HCT116 (cell line): ENCODE measurements around the gene TNXB. TPM values are rescaled to one million over a fixed set of nuclear protein-coding genes. Genes with fewer than 3 reads are reported as not detected.

Experiments used
- ATAC-seq: fragments of 200-7000 bp; cut with Tn5 transposase; 2 replicates; pipeline ENCODE4 v1.9.1; 2020; ENCODE audit warnings: mild to moderate bottlenecking, moderate library complexity
- BruUV-seq: library from RNA; stranded (reverse); fragments of 400-500 nt; replicated peaks from 2 replicates; lab custom pipeline; 2021; lab: Mats Ljungman, UMichigan
- CTCF ChIA-PET: fragments of 300-600 bp; sonication (Branson Sonifier 250); formaldehyde crosslinking; loops from one replicate; lab custom pipeline; 2021; ENCODE audit warnings: antibody characterized with exemption; lab: Charles Lee
- POLR2A ChIA-PET: fragments of 300-600, 350-600 bp; sonication (Branson Sonifier 250); formaldehyde crosslinking; loops from one replicate; lab custom pipeline; 2021; ENCODE audit warnings: antibody characterized with exemption; lab: Charles Lee
- RAD21 ChIA-PET, 2 experiments: fragments of 300-600 bp; sonication (Branson Sonifier 250); formaldehyde crosslinking; loops; one replicate each; lab custom pipeline; 2023; ENCODE audit warnings: low total read pairs in 2 of 2; ENCODE audit not compliant: uncharacterized antibody in 2 of 2, unreplicated experiment in 2 of 2, low non-redundant PET in 1 of 2; lab: Charles Lee
- DNase-seq: peaks from one replicate; pipeline ENCODE4 v3.0.0-alpha.2; 2010; ENCODE audit warnings: low read depth, low spot score
- H2AFZ ChIP-seq: fragments of 200-600 bp; shearing (Covaris generic), sonication (generic); 2 replicates; pipeline ENCODE4 v1.6.1; 2017; ENCODE audit warnings: low read depth, mixed run types, mixed read lengths, antibody characterized with exemption, low read length; ENCODE audit not compliant: poor library complexity, severe bottlenecking
- H3K27ac ChIP-seq: 2 replicates; pipeline ENCODE4 v1.5.1; 2012; ENCODE audit warnings: low read depth, low read length
- H3K27me3 ChIP-seq: fragments of 200-600 bp; sonication (generic); 2 replicates; pipeline ENCODE4 v1.6.1; 2016; ENCODE audit warnings: mixed run types, low read length, mixed read lengths; ENCODE audit not compliant: insufficient read depth
- H3K36me3 ChIP-seq, 2 experiments: fragments of 200-500 bp in 1 of 2; fragments of 200-600 bp in 1 of 2; sonication (Bioruptor generic) in 1 of 2; sonication (generic) in 1 of 2; 2 replicates each; pipeline versions ENCODE4 v1.5.1 to v1.6.1; 2014 to 2016; ENCODE audit warnings: low read length in 2 of 2, inconsistent platforms in 1 of 2, mixed read lengths in 1 of 2, mixed run types in 1 of 2; ENCODE audit not compliant: insufficient read depth in 2 of 2, control insufficient read depth in 1 of 2
- H3K4me1 ChIP-seq, 2 experiments: fragments of 200-600 bp in 1 of 2; sonication (generic) in 1 of 2; 2 replicates each; pipeline versions ENCODE4 v1.5.1 to v1.6.1; 2012 to 2017; ENCODE audit warnings: low read length in 2 of 2, inconsistent platforms in 1 of 2, mild to moderate bottlenecking in 1 of 2, mixed read lengths in 1 of 2, mixed run types in 1 of 2, moderate library complexity in 1 of 2; ENCODE audit not compliant: insufficient read depth in 2 of 2, control insufficient read depth in 1 of 2
- H3K4me2 ChIP-seq: fragments of 200-600 bp; sonication (generic); 2 replicates; pipeline ENCODE4 v1.6.1; 2017; ENCODE audit warnings: mixed run types, low read length, mixed read lengths
- H3K4me3 ChIP-seq, 2 experiments: fragments of 200-600 bp in 1 of 2; sonication (generic) in 1 of 2; replicated peaks in 1 of 2; 2 replicates each; pipeline ENCODE4 v1.5.1; 2011 to 2016; ENCODE audit warnings: low read length in 2 of 2, control low read depth in 1 of 2, low read depth in 1 of 2, mild to moderate bottlenecking in 1 of 2, mixed read lengths in 1 of 2, mixed run types in 1 of 2
- H3K79me2 ChIP-seq: fragments of 200-600 bp; sonication (generic); 2 replicates; pipeline ENCODE4 v1.6.1; 2017; ENCODE audit warnings: mild to moderate bottlenecking, mixed run types, low read length, moderate library complexity, mixed read lengths; ENCODE audit not compliant: insufficient read depth
- H3K9ac ChIP-seq: fragments of 200-600 bp; sonication (generic); 2 replicates; pipeline ENCODE4 v1.6.1; 2016; ENCODE audit warnings: low read length, mixed read lengths
- H3K9me2 ChIP-seq: fragments of 200-600 bp; sonication (generic), shearing (Covaris generic); 2 replicates; pipeline ENCODE4 v1.6.1; 2017; ENCODE audit warnings: mixed run types, mild to moderate bottlenecking, moderate library complexity; ENCODE audit not compliant: insufficient read depth
- H3K9me3 ChIP-seq, 2 experiments: fragments of 200-500 bp in 1 of 2; fragments of 200-600 bp in 1 of 2; sonication (Bioruptor generic) in 1 of 2; sonication (generic) in 1 of 2; 2 replicates each; pipeline ENCODE4 v1.6.1; 2014 to 2017; ENCODE audit warnings: low read length in 2 of 2, mixed read lengths in 2 of 2, inconsistent platforms in 1 of 2, low read depth in 1 of 2, mild to moderate bottlenecking in 1 of 2, mixed run types in 1 of 2, moderate library complexity in 1 of 2; ENCODE audit not compliant: control insufficient read depth in 1 of 2, insufficient read depth in 1 of 2
- H4K20me1 ChIP-seq: fragments of 200-600 bp; sonication (generic), shearing (Covaris generic); 2 replicates; pipeline ENCODE4 v1.6.1; 2017; ENCODE audit warnings: mixed run types, mild to moderate bottlenecking, moderate library complexity; ENCODE audit not compliant: insufficient read depth
- CBX3 ChIP-seq: IDR thresholded peaks from 2 replicates; pipeline ENCODE4 v1.6.1; 2012; ENCODE audit warnings: low read depth
- EZH2phosphoT487 ChIP-seq: fragments of 200-600 bp; IDR thresholded peaks from 2 replicates; pipeline ENCODE4 v1.6.1; 2018; ENCODE audit warnings: antibody characterized with exemption, borderline replicate concordance
- FOSL1 ChIP-seq: IDR thresholded peaks from 2 replicates; pipeline ENCODE4 v1.6.1; 2012; ENCODE audit warnings: low read depth
- MAX ChIP-seq: IDR thresholded peaks from 2 replicates; pipeline ENCODE4 v1.6.1; 2012
- POLR2A ChIP-seq: IDR thresholded peaks from 2 replicates; pipeline ENCODE4 v1.7.0; 2011; ENCODE audit warnings: borderline replicate concordance; ENCODE audit not compliant: insufficient read depth, insufficient read length; ENCODE audit errors: extremely low read depth
- SP1 ChIP-seq: IDR thresholded peaks from 2 replicates; pipeline ENCODE4 v1.6.1; 2012; ENCODE audit warnings: low read depth
- SRF ChIP-seq: IDR thresholded peaks from 2 replicates; pipeline ENCODE4 v1.6.1; 2012; ENCODE audit warnings: low read depth
- TCF7L2 ChIP-seq: IDR thresholded peaks from 2 replicates; pipeline ENCODE4 v1.7.0; 2011; ENCODE audit warnings: borderline replicate concordance, inconsistent platforms; ENCODE audit not compliant: insufficient read depth, insufficient read length; ENCODE audit errors: extremely low read depth
- intact Hi-C: fragments of 100-400 bp; cut with micrococcal nuclease; formaldehyde crosslinking; loops from 2 replicates; pipeline ENCODE4 v1.10.0; 2022
- total RNA-seq: library from RNA; stranded (reverse); gene quantifications from one replicate; pipeline ENCODE4 v1.2.1, GENCODE V29; 2021; ENCODE audit not compliant: unreplicated experiment

The TNXB gene
- total RNA-seq, 1 experiment from 2014 or later, result 8.5 TPM

- no peaks in the 10 kb centered on the region for H4K20me1 ChIP-seq
- TF ChIP-seq SRF (no peak), MAX (no peak), TCF7L2 (no peak), CBX3 (no peak), FOSL1 (no peak)
- POLR2A ChIA-PET, result no interaction called here
- no peak overlapping the region for H3K27ac ChIP-seq
- H2AFZ ChIP-seq, result no peak overlapping the region
- CTCF ChIA-PET, result interaction anchor here (0.6 kb wide), 1 partner anchor 439 kb away, joined by 3 read pairs; no protein-coding TSS in a partner anchor
- DNase-seq (no peak), ATAC-seq (no peak)
- no peak overlapping the region for H3K9ac ChIP-seq
- H3K36me3 ChIP-seq, result no peaks in the 10 kb centered on the region
- no peaks in the 10 kb centered on the region for H3K79me2 ChIP-seq
- H3K9me3 ChIP-seq, result no peaks in the 10 kb centered on the region
- BruUV-seq, result no TSS peak
- H3K9me2 ChIP-seq, result no peaks in the 10 kb centered on the region
- peaks cover 8 to 36% of the 10 kb centered on the region in 2 experiments; a peak in 3 of 4 replicates for H3K4me1 ChIP-seq
- H3K27me3 ChIP-seq, result no peaks in the 10 kb centered on the region
- no peak overlapping the region for H3K4me2 ChIP-seq
- RAD21 ChIA-PET, result no interaction called here
- intact Hi-C loops, result no loop called here
- H3K4me3 ChIP-seq, result no peak overlapping the region
Measured at GRCh38 chr6:32109765-32110160, 625 bp upstream of the TNXB start.

- Histone ChIP-seq H3K9ac (no peak overlapping the region), H4K20me1 (no peaks in the 10 kb centered on the region), H3K4me1 (peaks cover 8 to 27% of the 10 kb centered on the region in 2 experiments; a peak in 3 of 4 replicates), H2AFZ (no peak overlapping the region), H3K36me3 (no peaks in the 10 kb centered on the region), H3K4me2 (peak overlapping the region; percentile 32), H3K79me2 (no peaks in the 10 kb centered on the region), H3K9me3 (no peaks in the 10 kb centered on the region), H3K9me2 (no peaks in the 10 kb centered on the region), H3K4me3 (no peak overlapping the region), H3K27ac (no peak overlapping the region), H3K27me3 (no peaks in the 10 kb centered on the region)
- TF ChIP-seq SP1 (no peak), EZH2phosphoT487 (no peak), POLR2A (no peak)
- POLR2A ChIA-PET, result no interaction called here
- intact Hi-C loops, result no loop called here
- BruUV-seq, result no TSS peak
- DNase-seq (no peak), ATAC-seq (0 out of 2 replicates have a peak, but pooled peaks have one; percentile 8)
- RAD21 ChIA-PET, result no interaction called here
- CTCF ChIA-PET, result interaction anchor here (1.3 kb wide), 1 partner anchor 10 kb away, joined by 3 read pairs; no protein-coding TSS in a partner anchor
Measured at GRCh38 chr6:32108727-32109113, 418 bp downstream of the TNXB start.
